Sigmoid colon (tissue), 4 donors: Measurements from ENCODE around the gene TSC22D1.

Experiments used
- EP300 ChIP-seq, 4 donors: sonication (generic); formaldehyde crosslinking; IDR thresholded peaks; one replicate each; pipeline ENCODE4 v1.6.1; 2017; ENCODE audit warnings: antibody characterized with exemption in 4 of 4
- POLR2A ChIP-seq, 2 donors: fragments of 450-650 bp; IDR thresholded peaks; one replicate each; pipeline ENCODE4 v1.6.1; 2016; ENCODE audit warnings: antibody characterized with exemption in 2 of 2, mild to moderate bottlenecking in 2 of 2, moderate library complexity in 2 of 2
- POLR2AphosphoS5 ChIP-seq, 4 donors: sonication (generic); formaldehyde crosslinking; IDR thresholded peaks; one replicate each; pipeline ENCODE4 v1.6.1; 2017; ENCODE audit warnings: antibody characterized with exemption in 4 of 4
- TF ChIP-seq, protein P1 (sequence below), 4 experiments: fragments of 450-650 bp in 3 of 4; fragments of 200-600 bp in 1 of 4; IDR thresholded peaks; one replicate each; pipeline ENCODE4 v1.5.1; 2016 to 2019; ENCODE audit warnings: antibody characterized with exemption in 4 of 4, mild to moderate bottlenecking in 3 of 4, moderate library complexity in 2 of 4

DNA sequence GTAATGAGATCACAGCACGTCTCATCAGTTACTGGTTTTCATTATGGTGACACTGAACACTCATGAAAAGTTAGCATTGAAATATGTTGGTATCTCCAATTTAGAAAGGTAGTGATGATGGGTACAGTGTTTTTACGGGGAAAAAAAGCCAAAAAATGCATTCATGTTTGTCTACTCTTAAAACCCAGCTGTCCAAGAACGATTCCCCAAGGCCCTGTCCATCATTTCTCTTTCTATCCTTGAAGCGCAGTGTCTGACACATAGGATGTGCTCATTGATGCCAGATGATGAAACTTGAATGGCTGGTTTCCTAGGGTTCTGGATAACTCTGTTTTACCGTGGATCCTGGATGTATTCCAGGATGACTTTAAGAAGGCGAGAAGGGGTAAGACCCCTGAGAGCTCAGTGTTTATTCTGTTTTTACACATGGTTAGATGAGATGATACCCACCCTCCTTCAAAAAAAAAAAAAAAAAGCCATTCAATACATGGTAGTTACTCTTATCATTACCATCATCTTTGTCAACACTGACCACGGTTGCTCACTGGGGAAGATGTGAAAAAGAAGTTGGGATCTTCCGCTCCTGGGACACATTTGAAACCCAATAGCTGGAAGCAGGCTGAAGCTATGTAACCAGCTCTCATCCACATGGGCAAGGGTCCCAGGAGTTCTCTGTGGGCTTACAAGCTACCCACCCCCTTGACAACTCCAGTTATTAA lies 180.0 kb downstream of the TSC22D1 start:
- TF ChIP-seq, protein P1, sequence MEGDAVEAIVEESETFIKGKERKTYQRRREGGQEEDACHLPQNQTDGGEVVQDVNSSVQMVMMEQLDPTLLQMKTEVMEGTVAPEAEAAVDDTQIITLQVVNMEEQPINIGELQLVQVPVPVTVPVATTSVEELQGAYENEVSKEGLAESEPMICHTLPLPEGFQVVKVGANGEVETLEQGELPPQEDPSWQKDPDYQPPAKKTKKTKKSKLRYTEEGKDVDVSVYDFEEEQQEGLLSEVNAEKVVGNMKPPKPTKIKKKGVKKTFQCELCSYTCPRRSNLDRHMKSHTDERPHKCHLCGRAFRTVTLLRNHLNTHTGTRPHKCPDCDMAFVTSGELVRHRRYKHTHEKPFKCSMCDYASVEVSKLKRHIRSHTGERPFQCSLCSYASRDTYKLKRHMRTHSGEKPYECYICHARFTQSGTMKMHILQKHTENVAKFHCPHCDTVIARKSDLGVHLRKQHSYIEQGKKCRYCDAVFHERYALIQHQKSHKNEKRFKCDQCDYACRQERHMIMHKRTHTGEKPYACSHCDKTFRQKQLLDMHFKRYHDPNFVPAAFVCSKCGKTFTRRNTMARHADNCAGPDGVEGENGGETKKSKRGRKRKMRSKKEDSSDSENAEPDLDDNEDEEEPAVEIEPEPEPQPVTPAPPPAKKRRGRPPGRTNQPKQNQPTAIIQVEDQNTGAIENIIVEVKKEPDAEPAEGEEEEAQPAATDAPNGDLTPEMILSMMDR (IDR thresholded peaks at IDR 0.05): no peak
- TF ChIP-seq EP300 (IDR thresholded peaks at IDR 0.05) (no peak), POLR2A (IDR thresholded peaks at IDR 0.05) (no peak), POLR2AphosphoS5 (IDR thresholded peaks at IDR 0.05) (no peak)
